OCI-LY3 (cell line): ENCODE results near the gene SH3GL3.

Source experiments
- H2AFZ ChIP-seq: fragments of 200-600, 300-600 bp; shearing (Covaris generic); 2 replicates; pipeline ENCODE4 v1.6.0; 2014; ENCODE audit warnings: antibody characterized with exemption, low read depth, low read length
- H3K27ac ChIP-seq: fragments of 200-600, 300-600 bp; sonication (generic); 2 replicates; pipeline ENCODE4 v1.5.1; 2014; ENCODE audit warnings: mild to moderate bottlenecking, low read length, moderate library complexity, mixed read lengths
- H3K27me3 ChIP-seq: fragments of 200-600, 300-600 bp; sonication (generic); 2 replicates; pipeline ENCODE4 v1.6.1; 2014; ENCODE audit warnings: low read depth, low read length, mixed read lengths
- H3K36me3 ChIP-seq: fragments of 200-600, 300-600 bp; sonication (generic); replicated peaks from 2 replicates; pipeline ENCODE3; 2014; ENCODE audit warnings: low read depth, low read length, mixed read lengths
- H3K4me1 ChIP-seq: fragments of 300-600, 200-600 bp; sonication (generic); 2 replicates; pipeline ENCODE4 v1.6.1; 2014; ENCODE audit warnings: low read length, mixed read lengths
- H3K4me2 ChIP-seq: fragments of 200-600, 300-600 bp; sonication (generic); 2 replicates; pipeline ENCODE4 v1.6.1; 2014; ENCODE audit warnings: low read length, mixed read lengths
- H3K4me3 ChIP-seq: fragments of 300-600, 200-600 bp; sonication (generic); 2 replicates; pipeline ENCODE4 v1.5.1; 2014; ENCODE audit warnings: antibody characterized with exemption, mild to moderate bottlenecking, low read length, moderate library complexity
- H3K79me2 ChIP-seq: fragments of 300-600, 200-600 bp; shearing (Covaris generic); 2 replicates; pipeline ENCODE4 v1.6.1; 2014; ENCODE audit warnings: mild to moderate bottlenecking, low read length, mixed read lengths
- H3K9ac ChIP-seq: fragments of 300-600, 200-600 bp; shearing (Covaris generic); 2 replicates; pipeline ENCODE4 v1.6.0; 2014; ENCODE audit warnings: mild to moderate bottlenecking, low read length, moderate library complexity
- H3K9me3 ChIP-seq: fragments of 200-600, 300-600 bp; shearing (Covaris generic); 2 replicates; pipeline ENCODE4 v1.6.1; 2014; ENCODE audit warnings: low read length, mixed read lengths; ENCODE audit not compliant: insufficient read depth
- H4K20me1 ChIP-seq: fragments of 200-600, 300-600 bp; sonication (generic); 2 replicates; pipeline ENCODE4 v1.6.1; 2016; ENCODE audit warnings: low read length, mixed read lengths; ENCODE audit not compliant: insufficient read depth
- EZH2phosphoT487 ChIP-seq: fragments of 200-600 bp; shearing (Covaris generic); IDR thresholded peaks from 2 replicates; pipeline ENCODE4 v1.6.1; 2018; ENCODE audit warnings: antibody characterized with exemption, mixed run types, low read depth
- TF ChIP-seq, protein P1 (sequence below): fragments of 200-600, 300-600 bp; sonication (generic); IDR thresholded peaks from 2 replicates; pipeline ENCODE4 v1.5.1; 2014; ENCODE audit warnings: antibody characterized with exemption, low read length, low read depth

SH3GL3 gene

DNA sequence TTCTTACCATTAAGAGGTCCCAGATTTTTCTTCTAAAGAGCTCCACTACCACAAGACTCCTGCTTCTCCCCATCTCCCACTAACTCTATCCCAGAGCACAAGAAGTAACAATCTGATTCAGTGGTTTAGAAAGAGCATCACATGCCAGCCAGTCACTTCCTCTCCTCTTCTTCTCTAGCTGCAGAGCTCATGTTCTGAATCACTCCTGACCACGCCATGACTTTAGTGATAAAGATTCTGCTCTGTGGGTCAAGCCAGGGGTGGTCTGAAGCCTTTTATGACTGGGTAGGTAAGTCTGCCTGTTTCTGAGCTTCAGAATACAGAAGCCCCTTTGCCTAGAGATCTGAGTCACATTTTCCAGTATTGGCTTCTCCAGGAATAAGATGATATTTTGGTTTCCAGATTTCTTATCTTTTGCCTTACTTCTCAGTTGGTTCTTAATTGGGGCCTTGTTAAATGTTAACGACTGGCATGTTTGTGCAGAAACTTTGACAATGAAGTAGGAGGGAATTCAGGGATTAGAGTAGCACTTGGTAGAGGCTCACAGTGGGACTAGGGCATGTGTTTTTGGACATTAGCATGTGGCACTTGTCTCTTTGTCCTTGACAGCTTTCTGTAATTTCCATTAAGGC is 179.1 kb downstream of the SH3GL3 start:
- no peaks in the 10 kb centered on the region for H3K79me2 ChIP-seq
- no peaks in the 10 kb centered on the region for H3K4me1 ChIP-seq
- H3K4me2 ChIP-seq = no peak overlapping the region
- no peak overlapping the region for H3K4me3 ChIP-seq
- H4K20me1 ChIP-seq = no peaks in the 10 kb centered on the region
- no peaks in the 10 kb centered on the region for H3K36me3 ChIP-seq
- no peaks in the 10 kb centered on the region for H3K9me3 ChIP-seq
- no peak for TF ChIP-seq EZH2phosphoT487
- TF ChIP-seq, protein P1, sequence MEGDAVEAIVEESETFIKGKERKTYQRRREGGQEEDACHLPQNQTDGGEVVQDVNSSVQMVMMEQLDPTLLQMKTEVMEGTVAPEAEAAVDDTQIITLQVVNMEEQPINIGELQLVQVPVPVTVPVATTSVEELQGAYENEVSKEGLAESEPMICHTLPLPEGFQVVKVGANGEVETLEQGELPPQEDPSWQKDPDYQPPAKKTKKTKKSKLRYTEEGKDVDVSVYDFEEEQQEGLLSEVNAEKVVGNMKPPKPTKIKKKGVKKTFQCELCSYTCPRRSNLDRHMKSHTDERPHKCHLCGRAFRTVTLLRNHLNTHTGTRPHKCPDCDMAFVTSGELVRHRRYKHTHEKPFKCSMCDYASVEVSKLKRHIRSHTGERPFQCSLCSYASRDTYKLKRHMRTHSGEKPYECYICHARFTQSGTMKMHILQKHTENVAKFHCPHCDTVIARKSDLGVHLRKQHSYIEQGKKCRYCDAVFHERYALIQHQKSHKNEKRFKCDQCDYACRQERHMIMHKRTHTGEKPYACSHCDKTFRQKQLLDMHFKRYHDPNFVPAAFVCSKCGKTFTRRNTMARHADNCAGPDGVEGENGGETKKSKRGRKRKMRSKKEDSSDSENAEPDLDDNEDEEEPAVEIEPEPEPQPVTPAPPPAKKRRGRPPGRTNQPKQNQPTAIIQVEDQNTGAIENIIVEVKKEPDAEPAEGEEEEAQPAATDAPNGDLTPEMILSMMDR = no peak
- H3K27me3 ChIP-seq = no peaks in the 10 kb centered on the region
- H3K9ac ChIP-seq = no peak overlapping the region
- H2AFZ ChIP-seq = no peak overlapping the region
- H3K27ac ChIP-seq = no peak overlapping the region

DNA sequence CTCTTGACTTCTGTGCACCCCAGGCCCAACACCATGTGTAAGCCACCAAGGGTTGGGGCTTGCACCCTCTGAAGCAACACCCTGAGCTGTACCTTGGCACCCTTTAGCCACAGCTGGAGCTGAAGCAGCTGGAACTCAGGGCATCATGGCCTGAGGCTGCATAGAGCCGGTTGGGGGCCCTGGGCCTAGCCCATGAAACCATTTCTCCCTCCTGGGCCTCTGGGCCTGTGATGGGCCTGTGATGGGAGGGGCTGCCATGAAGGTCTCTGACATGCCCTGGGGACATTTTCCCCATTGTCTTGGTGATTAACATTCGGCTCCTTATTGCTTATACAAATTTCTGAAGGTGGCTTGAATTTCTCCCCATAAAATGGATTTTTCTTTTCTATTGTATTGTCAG is 184.4 kb downstream of the SH3GL3 start:
- H3K4me1 ChIP-seq = no peaks in the 10 kb centered on the region
- no peak overlapping the region for H3K4me3 ChIP-seq
- no peak overlapping the region for H2AFZ ChIP-seq
- TF ChIP-seq, protein P1 = no peak
- no peak for TF ChIP-seq EZH2phosphoT487
- no peaks in the 10 kb centered on the region for H3K79me2 ChIP-seq
- H3K9me3 ChIP-seq = 0 out of 2 replicates have a peak, but pooled peaks cover 4% of the 10 kb centered on the region
- no peak overlapping the region for H3K27ac ChIP-seq
- H3K4me2 ChIP-seq = no peak overlapping the region
- H4K20me1 ChIP-seq = no peaks in the 10 kb centered on the region
- H3K27me3 ChIP-seq = peaks cover 8% of the 10 kb centered on the region
- no peaks in the 10 kb centered on the region for H3K36me3 ChIP-seq
- H3K9ac ChIP-seq = no peak overlapping the region

DNA sequence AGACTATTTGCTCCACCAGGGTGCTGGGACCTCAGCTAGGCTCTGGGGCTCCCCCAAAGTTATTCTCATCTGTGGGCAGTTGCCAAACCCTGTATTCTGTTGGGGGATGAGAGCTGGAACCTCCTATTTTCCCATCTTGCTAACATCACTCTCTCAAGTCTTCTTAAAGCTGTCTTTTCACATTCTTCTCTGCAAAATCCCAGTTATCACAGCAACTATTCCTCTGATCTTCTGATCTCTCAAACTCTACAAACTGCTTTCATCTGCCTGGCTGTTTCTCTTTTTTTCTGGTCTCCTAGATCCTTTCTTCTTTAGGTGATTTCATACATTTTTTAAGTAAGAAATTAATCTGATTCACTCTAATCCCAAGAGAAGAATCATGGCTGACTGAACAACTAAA is 196.1 kb downstream of the SH3GL3 start:
- no peaks in the 10 kb centered on the region for H4K20me1 ChIP-seq
- H3K27me3 ChIP-seq = peaks cover 8% of the 10 kb centered on the region; the same call in 1 of the 2 replicates
- 0 out of 2 replicates have a peak, but pooled peaks cover 4% of the 10 kb centered on the region for H3K9me3 ChIP-seq
- H3K4me3 ChIP-seq = no peak overlapping the region
- H2AFZ ChIP-seq = no peak overlapping the region
- H3K79me2 ChIP-seq = no peaks in the 10 kb centered on the region
- H3K27ac ChIP-seq = no peak overlapping the region
- TF ChIP-seq, protein P1 = no peak
- TF ChIP-seq EZH2phosphoT487 = no peak
- H3K4me1 ChIP-seq = no peaks in the 10 kb centered on the region
- H3K4me2 ChIP-seq = no peak overlapping the region
- H3K9ac ChIP-seq = no peak overlapping the region
- no peaks in the 10 kb centered on the region for H3K36me3 ChIP-seq

DNA sequence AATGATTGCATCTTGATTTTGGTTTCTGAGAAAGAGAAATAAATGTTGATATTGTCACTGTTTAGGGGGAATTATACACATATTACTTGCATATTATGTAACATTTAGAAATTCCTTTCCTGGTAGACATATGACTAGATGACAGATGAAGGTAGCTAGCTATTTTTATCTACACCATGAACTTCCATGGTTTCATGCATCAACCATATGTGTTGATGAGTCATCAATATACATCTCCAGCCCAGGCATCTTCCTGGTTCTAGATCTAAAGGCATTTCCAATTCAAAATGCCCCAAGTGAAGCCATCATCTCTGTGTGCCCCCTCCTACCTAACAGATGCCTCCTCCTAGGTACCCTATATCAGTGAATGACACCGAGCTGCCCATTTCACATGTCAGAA is 197.3 kb downstream of the SH3GL3 start:
- H3K4me3 ChIP-seq = no peak overlapping the region
- H3K79me2 ChIP-seq = no peaks in the 10 kb centered on the region
- no peak overlapping the region for H2AFZ ChIP-seq
- H3K9ac ChIP-seq = no peak overlapping the region
- no peaks in the 10 kb centered on the region for H4K20me1 ChIP-seq
- no peak overlapping the region for H3K27ac ChIP-seq
- peaks cover 8% of the 10 kb centered on the region; the same call in 1 of the 2 replicates for H3K27me3 ChIP-seq
- TF ChIP-seq EZH2phosphoT487 = no peak
- TF ChIP-seq, protein P1 = no peak
- no peaks in the 10 kb centered on the region for H3K36me3 ChIP-seq
- H3K4me1 ChIP-seq = no peaks in the 10 kb centered on the region
- H3K9me3 ChIP-seq = 0 out of 2 replicates have a peak, but pooled peaks cover 4% of the 10 kb centered on the region
- no peak overlapping the region for H3K4me2 ChIP-seq
